ENCODE results near the gene MEI1.

The MEI1 gene

GRCh38 chr22:41826021-41826420 lies 126.7 kb downstream of the MEI1 start:
- TF ChIP-seq CTCF (IDR thresholded peaks at IDR 0.05) (no peak), ZFX (IDR thresholded peaks at IDR 0.05; ENCODE audit: borderline replicate concordance) (no peak)
- no peak overlapping the region for H3K27ac ChIP-seq

- no peak overlapping the region for H3K27ac ChIP-seq
- no peak for TF ChIP-seq CTCF (IDR thresholded peaks at IDR 0.05)
- no peak for TF ChIP-seq ZFX (IDR thresholded peaks at IDR 0.05; ENCODE audit: borderline replicate concordance)
Measured at GRCh38 chr22:41826430-41827383, 127.4 kb downstream of the MEI1 start.

- H3K27ac ChIP-seq, result 0 out of 2 replicates have a peak overlapping the region, but pooled peaks have one; percentile 13
- TF ChIP-seq CTCF (IDR thresholded peaks at IDR 0.05), result no peak
- no peak for TF ChIP-seq ZFX (IDR thresholded peaks at IDR 0.05; ENCODE audit: borderline replicate concordance)
Measured at GRCh38 chr22:41827671-41828070, 128.4 kb downstream of the MEI1 start.

GRCh38 chr22:41828516-41828915 lies 129.2 kb downstream of the MEI1 start:
- TF ChIP-seq ZFX (IDR thresholded peaks at IDR 0.05; ENCODE audit: borderline replicate concordance), result no peak
- no peak for TF ChIP-seq CTCF (IDR thresholded peaks at IDR 0.05)

GRCh38 chr22:41830174-41830573 lies 130.9 kb downstream of the MEI1 start:
- H3K27ac ChIP-seq, result peak overlapping the region; percentile 95; the same call in 1 of the 2 replicates
- TF ChIP-seq CTCF (IDR thresholded peaks at IDR 0.05) (no peak), ZFX (IDR thresholded peaks at IDR 0.05; ENCODE audit: borderline replicate concordance) (no peak)

More at GRCh38 chr22:41828516-41828915, 129.2 kb downstream of the MEI1 start:
- H3K27ac ChIP-seq, result peak overlapping the region; percentile 13; the same call in 1 of the 2 replicates

- peak overlapping the region; percentile 95 for H3K27ac ChIP-seq
- TF ChIP-seq ZFX (IDR thresholded peaks at IDR 0.05; ENCODE audit: borderline replicate concordance) (no peak), CTCF (IDR thresholded peaks at IDR 0.05) (no peak)
Measured at GRCh38 chr22:41831383-41831782, 132.1 kb downstream of the MEI1 start.

All from 22Rv1 (cell line).